Sigmoid colon (tissue), 4 donors: ENCODE measurements around the gene FABP7.

Source experiments
- EP300 ChIP-seq, 4 donors: sonication (generic); formaldehyde crosslinking; IDR thresholded peaks; one replicate each; pipeline ENCODE4 v1.6.1; 2017; ENCODE audit warnings: antibody characterized with exemption in 4 of 4
- POLR2A ChIP-seq, 2 donors: fragments of 450-650 bp; IDR thresholded peaks; one replicate each; pipeline ENCODE4 v1.6.1; 2016; ENCODE audit warnings: antibody characterized with exemption in 2 of 2, mild to moderate bottlenecking in 2 of 2, moderate library complexity in 2 of 2
- POLR2AphosphoS5 ChIP-seq, 4 donors: sonication (generic); formaldehyde crosslinking; IDR thresholded peaks; one replicate each; pipeline ENCODE4 v1.6.1; 2017; ENCODE audit warnings: antibody characterized with exemption in 4 of 4
- TF ChIP-seq, protein P1 (sequence below), 4 experiments: fragments of 450-650 bp in 3 of 4; fragments of 200-600 bp in 1 of 4; IDR thresholded peaks; one replicate each; pipeline ENCODE4 v1.5.1; 2016 to 2019; ENCODE audit warnings: antibody characterized with exemption in 4 of 4, mild to moderate bottlenecking in 3 of 4, moderate library complexity in 2 of 4

DNA sequence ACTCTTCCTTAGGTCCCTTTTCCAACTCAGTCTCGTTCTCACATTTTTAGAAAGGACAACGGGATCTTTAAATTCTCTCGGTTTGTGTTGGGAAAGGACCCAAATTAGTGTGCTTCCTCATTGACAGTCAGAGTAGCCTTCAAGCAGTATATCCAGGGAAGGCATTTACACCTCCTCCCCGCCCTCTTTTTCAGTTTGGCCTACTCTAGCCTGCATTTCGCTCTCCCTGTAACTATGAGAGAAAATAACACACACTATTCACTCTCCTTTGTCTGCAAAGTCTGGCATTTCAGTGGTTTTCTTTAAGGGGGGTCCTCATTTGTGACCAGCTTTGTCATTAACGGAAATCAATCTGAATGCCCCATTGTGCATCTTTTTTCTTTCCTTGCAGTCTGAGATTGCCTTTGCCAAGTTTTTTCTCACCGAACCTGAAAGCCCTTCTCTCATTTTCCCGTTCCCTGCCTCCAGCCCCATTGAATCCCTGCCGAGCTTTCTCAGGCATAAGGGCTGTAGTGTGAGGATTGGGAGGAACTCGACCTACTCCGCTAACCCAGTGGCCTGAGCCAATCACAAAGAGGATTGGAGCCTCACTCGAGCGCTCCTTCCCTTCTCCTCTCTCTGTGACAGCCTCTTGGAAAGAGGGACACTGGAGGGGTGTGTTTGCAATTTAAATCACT is 393 bp upstream of the FABP7 start:
- TF ChIP-seq POLR2A (IDR thresholded peaks at IDR 0.05), result no peak
- no peak for TF ChIP-seq EP300 (IDR thresholded peaks at IDR 0.05)
- TF ChIP-seq, protein P1, sequence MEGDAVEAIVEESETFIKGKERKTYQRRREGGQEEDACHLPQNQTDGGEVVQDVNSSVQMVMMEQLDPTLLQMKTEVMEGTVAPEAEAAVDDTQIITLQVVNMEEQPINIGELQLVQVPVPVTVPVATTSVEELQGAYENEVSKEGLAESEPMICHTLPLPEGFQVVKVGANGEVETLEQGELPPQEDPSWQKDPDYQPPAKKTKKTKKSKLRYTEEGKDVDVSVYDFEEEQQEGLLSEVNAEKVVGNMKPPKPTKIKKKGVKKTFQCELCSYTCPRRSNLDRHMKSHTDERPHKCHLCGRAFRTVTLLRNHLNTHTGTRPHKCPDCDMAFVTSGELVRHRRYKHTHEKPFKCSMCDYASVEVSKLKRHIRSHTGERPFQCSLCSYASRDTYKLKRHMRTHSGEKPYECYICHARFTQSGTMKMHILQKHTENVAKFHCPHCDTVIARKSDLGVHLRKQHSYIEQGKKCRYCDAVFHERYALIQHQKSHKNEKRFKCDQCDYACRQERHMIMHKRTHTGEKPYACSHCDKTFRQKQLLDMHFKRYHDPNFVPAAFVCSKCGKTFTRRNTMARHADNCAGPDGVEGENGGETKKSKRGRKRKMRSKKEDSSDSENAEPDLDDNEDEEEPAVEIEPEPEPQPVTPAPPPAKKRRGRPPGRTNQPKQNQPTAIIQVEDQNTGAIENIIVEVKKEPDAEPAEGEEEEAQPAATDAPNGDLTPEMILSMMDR (IDR thresholded peaks at IDR 0.05), result no peak
- TF ChIP-seq POLR2AphosphoS5 (IDR thresholded peaks at IDR 0.05), result no peak
